Stomach (tissue), 9 donors: ENCODE results near the gene PIAS1. TPM values are rescaled to one million over a fixed set of nuclear protein-coding genes. Genes with fewer than 3 reads are reported as not detected.

ENCODE experiments used
- DNase-seq, 2 donors: peaks; one replicate each; pipeline versions ENCODE4 v3.0.0 to v3.0.0-alpha.2; 2013 to 2019
- H3K27ac ChIP-seq, 5 donors: fragments of 200-600 bp in 4 of 5; sonication (generic) in 4 of 5; one replicate each; pipeline ENCODE4 v1.5.1; 2013 to 2019; ENCODE audit warnings: mild to moderate bottlenecking in 1 of 5, moderate library complexity in 1 of 5
- H3K27me3 ChIP-seq, 3 donors: fragments of 200-600 bp; sonication (generic); one replicate each; pipeline ENCODE4 v1.5.1; 2017 to 2019; ENCODE audit warnings: mixed run types in 1 of 3
- H3K36me3 ChIP-seq, 4 donors: fragments of 200-600 bp; sonication (generic); 1 replicate in 3 of 4; 2 replicates in 1 of 4; pipeline ENCODE4 v1.5.1; 2016 to 2019
- H3K4me1 ChIP-seq, 4 donors: fragments of 200-600 bp; sonication (generic); one replicate each; pipeline ENCODE4 v1.5.1; 2016 to 2019
- H3K4me3 ChIP-seq, 4 donors: fragments of 200-600 bp; sonication (generic) in 3 of 4; one replicate each; pipeline ENCODE4 v1.5.1; 2016 to 2019; ENCODE audit warnings: mild to moderate bottlenecking in 1 of 4
- H3K9me3 ChIP-seq, 4 donors: fragments of 200-600 bp; sonication (generic); one replicate each; pipeline ENCODE4 v1.5.1; 2016 to 2019
- EP300 ChIP-seq: sonication (generic); formaldehyde crosslinking; IDR thresholded peaks from one replicate; pipeline ENCODE4 v1.6.1; 2017; ENCODE audit warnings: antibody characterized with exemption
- POLR2A ChIP-seq, 4 donors: fragments of 450-650 bp; IDR thresholded peaks; one replicate each; pipeline ENCODE4 v1.6.1; 2016; ENCODE audit warnings: antibody characterized with exemption in 4 of 4, control low read depth in 2 of 4, mild to moderate bottlenecking in 1 of 4, moderate library complexity in 1 of 4
- POLR2AphosphoS5 ChIP-seq, 3 donors: sonication (generic); formaldehyde crosslinking; IDR thresholded peaks; one replicate each; pipeline ENCODE4 v1.6.1; 2016; ENCODE audit warnings: antibody characterized with exemption in 3 of 3
- whole genome bisulfite sequencing, 5 donors: extraction: QIAGEN DNeasy Blood & Tissue Kit in 3 of 5; methylation state at CpG; one replicate each; pipeline versions ENCODE4 v1.1.5 to v1.1.7; 2013 to 2018; 5-methylcytosine and 5-hydroxymethylcytosine counted together
- intact Hi-C: fragments of 100-400 bp; cut with DNase I; formaldehyde crosslinking; loops from one replicate; pipeline ENCODE4 v1.15.1; 2023; ENCODE audit warnings: low total_unique reads
- polyA plus RNA-seq, 3 donors: library from polyadenylated mRNA; stranded (reverse); fragments of 200-250 nt; gene quantifications; one replicate each; pipeline ENCODE4 v1.2.3, GENCODE V29; 2013
- total RNA-seq, 5 donors: library from RNA; depleted of rRNA; stranded (reverse); fragments of >200 nt; gene quantifications; one replicate each; pipeline versions ENCODE4 v1.1.0 to v1.2.3, GENCODE V29; 2014 to 2016
- TF ChIP-seq, protein P1 (sequence below), 7 experiments: fragments of 450-650 bp in 4 of 7; fragments of 200-600 bp in 3 of 7; sonication (generic) in 3 of 7; IDR thresholded peaks; one replicate each; pipeline ENCODE4 v1.5.1; 2016 to 2019; ENCODE audit warnings: antibody characterized with exemption in 7 of 7, control low read depth in 2 of 7, mild to moderate bottlenecking in 1 of 7
- donor health status: healthy with polysubstance abuse.
- donor health status: Bipolar disorder and iron deficiency.
- donor health status: healthy.

PIAS1 gene
- total and polyA plus RNA-seq, 8 donors = 7.9 to 56.6 (median 38.8) TPM

DNA sequence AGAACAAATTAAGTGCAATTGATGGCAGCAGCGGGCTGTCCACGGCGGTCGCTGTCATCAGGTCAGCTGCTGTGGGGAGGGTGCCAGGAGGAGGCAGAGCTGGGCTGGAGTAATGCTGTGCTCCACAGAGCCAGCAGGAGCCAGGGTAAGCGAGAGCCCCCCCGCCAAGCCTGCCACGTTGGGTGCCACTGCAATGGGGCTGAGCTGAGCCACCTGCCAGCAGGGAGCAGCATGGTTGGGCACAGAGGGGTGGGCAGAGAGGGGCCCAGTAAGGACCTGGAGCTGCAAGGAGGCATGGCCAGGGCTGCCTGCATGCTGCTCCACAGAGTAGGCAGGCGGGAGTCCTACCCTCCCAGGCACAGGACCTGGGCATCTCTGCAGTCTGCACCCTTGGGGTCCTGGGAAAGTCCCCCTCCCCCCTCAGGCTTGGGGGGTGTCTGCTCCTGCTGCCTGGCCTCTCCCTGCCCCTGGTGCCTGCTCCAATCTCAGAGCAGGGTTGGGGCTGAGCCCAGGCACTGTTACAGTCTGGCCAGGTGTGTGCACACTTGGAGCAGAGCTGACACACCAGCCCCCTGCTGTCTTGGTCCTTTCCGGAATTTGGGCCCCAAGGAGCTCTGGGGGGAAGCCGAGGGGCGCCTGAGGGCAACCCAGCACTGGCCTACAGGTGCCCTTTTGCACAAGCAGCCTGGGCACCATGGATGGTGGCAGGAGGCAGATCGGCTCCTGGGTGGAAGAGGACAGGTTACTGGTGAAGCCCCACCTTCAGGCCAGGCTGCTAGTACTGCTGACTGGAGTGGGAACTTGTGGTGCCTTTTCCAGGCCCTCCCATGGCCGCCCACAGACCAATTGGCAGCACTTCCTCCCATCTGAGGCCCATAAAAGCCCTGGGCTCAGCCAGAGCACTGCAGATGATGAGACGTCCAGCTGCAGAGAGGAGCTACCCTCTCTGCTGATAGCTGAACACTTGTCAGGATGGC is 8.5 kb upstream of the PIAS1 start:
- 90 to 95% (median 94%) methylated on average over 10 to 14 of the region's 14 CpGs for WGBS, 5 donors
- H3K27ac ChIP-seq = no peak overlapping the region
- H3K4me3 ChIP-seq = no peak overlapping the region
- no peak for TF ChIP-seq POLR2AphosphoS5 (IDR thresholded peaks at IDR 0.05)
- no peak for TF ChIP-seq EP300
- no peak for TF ChIP-seq POLR2A (IDR thresholded peaks at IDR 0.05)
- TF ChIP-seq, protein P1, sequence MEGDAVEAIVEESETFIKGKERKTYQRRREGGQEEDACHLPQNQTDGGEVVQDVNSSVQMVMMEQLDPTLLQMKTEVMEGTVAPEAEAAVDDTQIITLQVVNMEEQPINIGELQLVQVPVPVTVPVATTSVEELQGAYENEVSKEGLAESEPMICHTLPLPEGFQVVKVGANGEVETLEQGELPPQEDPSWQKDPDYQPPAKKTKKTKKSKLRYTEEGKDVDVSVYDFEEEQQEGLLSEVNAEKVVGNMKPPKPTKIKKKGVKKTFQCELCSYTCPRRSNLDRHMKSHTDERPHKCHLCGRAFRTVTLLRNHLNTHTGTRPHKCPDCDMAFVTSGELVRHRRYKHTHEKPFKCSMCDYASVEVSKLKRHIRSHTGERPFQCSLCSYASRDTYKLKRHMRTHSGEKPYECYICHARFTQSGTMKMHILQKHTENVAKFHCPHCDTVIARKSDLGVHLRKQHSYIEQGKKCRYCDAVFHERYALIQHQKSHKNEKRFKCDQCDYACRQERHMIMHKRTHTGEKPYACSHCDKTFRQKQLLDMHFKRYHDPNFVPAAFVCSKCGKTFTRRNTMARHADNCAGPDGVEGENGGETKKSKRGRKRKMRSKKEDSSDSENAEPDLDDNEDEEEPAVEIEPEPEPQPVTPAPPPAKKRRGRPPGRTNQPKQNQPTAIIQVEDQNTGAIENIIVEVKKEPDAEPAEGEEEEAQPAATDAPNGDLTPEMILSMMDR (IDR thresholded peaks at IDR 0.05) = no peak
- intact Hi-C loops = no loop called here
- peaks cover 0 to 11% (median 0%) of the 10 kb centered on the region in 4 donors for H3K9me3 ChIP-seq
- no peaks in the 10 kb centered on the region for H3K27me3 ChIP-seq
- H3K4me1 ChIP-seq = peaks cover 0 to 19% (median 13%) of the 10 kb centered on the region in 4 donors
- DNase-seq = no peak
- H3K36me3 ChIP-seq = no peaks in the 10 kb centered on the region

DNA sequence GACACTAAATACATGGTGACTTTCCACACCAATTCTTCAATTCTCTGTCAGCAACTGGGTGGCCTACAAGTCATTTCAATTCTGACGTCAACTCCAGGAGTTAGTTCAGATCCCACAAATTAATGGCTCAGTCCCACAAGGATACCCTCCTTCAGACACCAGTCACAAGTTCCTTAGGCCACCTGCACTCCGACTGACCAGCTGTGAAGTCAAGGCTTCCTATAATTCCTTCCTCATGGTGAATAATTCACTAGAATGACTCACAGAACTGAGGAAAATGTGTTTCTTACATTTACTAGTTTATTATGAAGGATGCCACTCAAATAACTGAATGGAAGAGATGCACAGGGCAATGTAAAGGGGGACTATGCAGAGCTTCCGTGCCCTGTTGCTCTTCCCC is 6.3 kb upstream of the PIAS1 start:
- 91 to 99% (median 97%) methylated on average over 3 of the region's 3 CpGs for WGBS, 5 donors

GRCh38 chr15:68051109-68051508 is 3.0 kb upstream of the PIAS1 start:
- DNase-seq = no peak
- peaks cover 0 to 18% (median 13%) of the 10 kb centered on the region in 4 donors for H3K4me1 ChIP-seq
- H3K27ac ChIP-seq = no peak overlapping the region
- no peak overlapping the region for H3K4me3 ChIP-seq
- intact Hi-C loops = no loop called here
- H3K27me3 ChIP-seq = no peaks in the 10 kb centered on the region
- peaks cover 0 to 3% (median 0%) of the 10 kb centered on the region in 4 donors for H3K9me3 ChIP-seq
- 55 to 88% (median 85%) methylated on average over 2 of the region's 2 CpGs for WGBS, 5 donors
- TF ChIP-seq, protein P1 (IDR thresholded peaks at IDR 0.05) = no peak
- TF ChIP-seq POLR2A (IDR thresholded peaks at IDR 0.05) = no peak
- no peak for TF ChIP-seq EP300
- TF ChIP-seq POLR2AphosphoS5 (IDR thresholded peaks at IDR 0.05) = no peak
- H3K36me3 ChIP-seq = no peaks in the 10 kb centered on the region

More for the DNA sequence above, 6.3 kb upstream of the PIAS1 start:
- no peaks in the 10 kb centered on the region for H3K36me3 ChIP-seq
- no peak overlapping the region for H3K27ac ChIP-seq
- H3K27me3 ChIP-seq = no peaks in the 10 kb centered on the region
- peaks cover 0 to 2% (median under 1%) of the 10 kb centered on the region in 4 donors for H3K4me1 ChIP-seq
- peaks cover 0 to 11% (median 0%) of the 10 kb centered on the region in 4 donors for H3K9me3 ChIP-seq
- TF ChIP-seq POLR2AphosphoS5 (IDR thresholded peaks at IDR 0.05) (no peak), EP300 (no peak), POLR2A (IDR thresholded peaks at IDR 0.05) (no peak)
- TF ChIP-seq, protein P1 (IDR thresholded peaks at IDR 0.05) = no peak
- no peak overlapping the region for H3K4me3 ChIP-seq
- no peak for DNase-seq
- intact Hi-C loops = no loop called here

DNA sequence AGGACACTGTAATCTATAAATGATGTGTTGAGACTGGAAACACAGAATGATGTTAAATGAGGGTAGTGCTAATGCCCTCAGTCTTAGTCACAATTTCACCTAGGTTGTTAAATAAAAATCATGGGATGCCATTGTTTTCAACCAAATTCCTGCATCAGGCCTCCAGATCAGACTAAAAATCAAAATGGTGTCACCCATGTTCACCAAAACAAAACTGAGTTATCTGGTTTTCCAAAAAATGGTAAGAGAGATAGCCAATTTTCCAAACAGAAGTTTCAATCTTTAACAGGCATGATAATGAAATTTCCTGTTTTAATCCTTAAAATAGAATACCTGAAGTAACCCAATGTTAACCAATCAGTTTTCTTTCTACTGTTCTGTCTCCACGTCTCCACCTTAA is 2.2 kb upstream of the PIAS1 start:
- no peak for DNase-seq
- TF ChIP-seq POLR2AphosphoS5 (IDR thresholded peaks at IDR 0.05) (no peak), POLR2A (IDR thresholded peaks at IDR 0.05) (no peak), EP300 (no peak)
- TF ChIP-seq, protein P1 (IDR thresholded peaks at IDR 0.05) = no peak
- H3K27ac ChIP-seq = no peak overlapping the region
- H3K36me3 ChIP-seq = no peaks in the 10 kb centered on the region
- WGBS, 5 donors = 88 to 100% (median 95%) methylated on average over 1 of the region's 1 CpG
- H3K27me3 ChIP-seq = no peaks in the 10 kb centered on the region
- no peak overlapping the region for H3K4me3 ChIP-seq
- intact Hi-C loops = no loop called here
- no peaks in the 10 kb centered on the region for H3K9me3 ChIP-seq
- H3K4me1 ChIP-seq = peaks cover 0 to 26% (median 19%) of the 10 kb centered on the region in 4 donors
